Suprapubic skin (tissue), 4 donors: ENCODE results near the gene AEN. TPM values are rescaled to one million over a fixed set of nuclear protein-coding genes. Genes with fewer than 3 reads are reported as not detected.

Source experiments
- DNase-seq, 2 donors: peaks; one replicate each; pipeline ENCODE4 v3.0.0-alpha.2; 2019; ENCODE audit warnings: low spot score in 2 of 2
- H3K27ac ChIP-seq: fragments of 200-600 bp; sonication (generic); one replicate; pipeline ENCODE4 v1.5.1; 2019
- H3K27me3 ChIP-seq: fragments of 200-600 bp; sonication (generic); one replicate; pipeline ENCODE4 v1.5.1; 2019
- H3K36me3 ChIP-seq: fragments of 200-600 bp; sonication (generic); one replicate; pipeline ENCODE4 v1.5.1; 2019
- H3K4me1 ChIP-seq: fragments of 200-600 bp; sonication (generic); one replicate; pipeline ENCODE4 v1.5.1; 2019
- H3K4me3 ChIP-seq: fragments of 200-600 bp; sonication (generic); one replicate; pipeline ENCODE4 v1.5.1; 2019; ENCODE audit warnings: mild to moderate bottlenecking
- H3K9me3 ChIP-seq: fragments of 200-600 bp; sonication (generic); one replicate; pipeline ENCODE4 v1.5.1; 2019
- EP300 ChIP-seq: sonication (generic); formaldehyde crosslinking; IDR thresholded peaks from one replicate; pipeline ENCODE4 v1.6.1; 2017; ENCODE audit warnings: antibody characterized with exemption
- POLR2A ChIP-seq, 2 donors: fragments of 450-650 bp; IDR thresholded peaks; one replicate each; pipeline ENCODE4 v1.6.1; 2017; ENCODE audit warnings: antibody characterized with exemption in 2 of 2, mild to moderate bottlenecking in 2 of 2, moderate library complexity in 2 of 2
- POLR2AphosphoS5 ChIP-seq, 3 donors: sonication (generic); formaldehyde crosslinking; IDR thresholded peaks; one replicate each; pipeline ENCODE4 v1.6.1; 2017; ENCODE audit warnings: antibody characterized with exemption in 3 of 3
- WGBS: methylation state at CpG from one replicate; pipeline ENCODE4 v1.1.5; 2018; 5-methylcytosine and 5-hydroxymethylcytosine counted together
- total RNA-seq, 4 donors: library from RNA; depleted of rRNA; stranded (reverse); fragments of >200 nt; gene quantifications; one replicate each; pipeline ENCODE4 v1.1.0, GENCODE V29; 2016
- TF ChIP-seq, protein P1 (sequence below), 2 donors: fragments of 200-600 bp in 1 of 2; fragments of 450-650 bp in 1 of 2; sonication (generic) in 1 of 2; IDR thresholded peaks; one replicate each; pipeline ENCODE4 v1.5.1; 2016 to 2019; ENCODE audit warnings: antibody characterized with exemption in 2 of 2, mild to moderate bottlenecking in 1 of 2, moderate library complexity in 1 of 2

AEN gene
- total RNA-seq, 4 donors from 2014 or later = 9.3 to 29.3 (median 17.3) TPM

DNA sequence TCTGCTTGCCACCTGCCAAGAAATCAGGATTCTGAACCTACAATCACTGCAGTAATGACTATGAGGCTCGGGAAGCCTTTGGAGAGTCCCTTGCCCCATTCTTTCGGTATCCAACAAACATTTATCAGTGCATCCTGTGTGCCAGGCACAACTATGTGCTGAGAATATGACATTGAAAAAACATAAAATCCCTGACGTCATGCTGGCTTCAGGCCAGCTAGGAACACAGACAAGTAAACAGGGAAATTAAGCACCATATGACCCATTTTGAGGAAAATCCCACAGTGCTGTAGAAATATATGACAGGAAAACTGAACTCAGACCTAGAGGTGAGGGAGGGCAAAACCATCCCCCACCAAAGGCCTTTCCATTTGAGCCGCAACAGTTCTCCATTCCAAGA is 40.6 kb upstream of the AEN start:
- DNase-seq = no peak
- TF ChIP-seq EP300 = no peak
- TF ChIP-seq, protein P1, sequence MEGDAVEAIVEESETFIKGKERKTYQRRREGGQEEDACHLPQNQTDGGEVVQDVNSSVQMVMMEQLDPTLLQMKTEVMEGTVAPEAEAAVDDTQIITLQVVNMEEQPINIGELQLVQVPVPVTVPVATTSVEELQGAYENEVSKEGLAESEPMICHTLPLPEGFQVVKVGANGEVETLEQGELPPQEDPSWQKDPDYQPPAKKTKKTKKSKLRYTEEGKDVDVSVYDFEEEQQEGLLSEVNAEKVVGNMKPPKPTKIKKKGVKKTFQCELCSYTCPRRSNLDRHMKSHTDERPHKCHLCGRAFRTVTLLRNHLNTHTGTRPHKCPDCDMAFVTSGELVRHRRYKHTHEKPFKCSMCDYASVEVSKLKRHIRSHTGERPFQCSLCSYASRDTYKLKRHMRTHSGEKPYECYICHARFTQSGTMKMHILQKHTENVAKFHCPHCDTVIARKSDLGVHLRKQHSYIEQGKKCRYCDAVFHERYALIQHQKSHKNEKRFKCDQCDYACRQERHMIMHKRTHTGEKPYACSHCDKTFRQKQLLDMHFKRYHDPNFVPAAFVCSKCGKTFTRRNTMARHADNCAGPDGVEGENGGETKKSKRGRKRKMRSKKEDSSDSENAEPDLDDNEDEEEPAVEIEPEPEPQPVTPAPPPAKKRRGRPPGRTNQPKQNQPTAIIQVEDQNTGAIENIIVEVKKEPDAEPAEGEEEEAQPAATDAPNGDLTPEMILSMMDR (IDR thresholded peaks at IDR 0.05) = no peak
- no peaks in the 10 kb centered on the region for H3K4me1 ChIP-seq
- no peaks in the 10 kb centered on the region for H3K27me3 ChIP-seq
- no peak overlapping the region for H3K4me3 ChIP-seq
- no peaks in the 10 kb centered on the region for H3K9me3 ChIP-seq
- 54% methylated on average over 4 of the region's 4 CpGs for WGBS
- no peak overlapping the region for H3K27ac ChIP-seq
- no peaks in the 10 kb centered on the region for H3K36me3 ChIP-seq

DNA sequence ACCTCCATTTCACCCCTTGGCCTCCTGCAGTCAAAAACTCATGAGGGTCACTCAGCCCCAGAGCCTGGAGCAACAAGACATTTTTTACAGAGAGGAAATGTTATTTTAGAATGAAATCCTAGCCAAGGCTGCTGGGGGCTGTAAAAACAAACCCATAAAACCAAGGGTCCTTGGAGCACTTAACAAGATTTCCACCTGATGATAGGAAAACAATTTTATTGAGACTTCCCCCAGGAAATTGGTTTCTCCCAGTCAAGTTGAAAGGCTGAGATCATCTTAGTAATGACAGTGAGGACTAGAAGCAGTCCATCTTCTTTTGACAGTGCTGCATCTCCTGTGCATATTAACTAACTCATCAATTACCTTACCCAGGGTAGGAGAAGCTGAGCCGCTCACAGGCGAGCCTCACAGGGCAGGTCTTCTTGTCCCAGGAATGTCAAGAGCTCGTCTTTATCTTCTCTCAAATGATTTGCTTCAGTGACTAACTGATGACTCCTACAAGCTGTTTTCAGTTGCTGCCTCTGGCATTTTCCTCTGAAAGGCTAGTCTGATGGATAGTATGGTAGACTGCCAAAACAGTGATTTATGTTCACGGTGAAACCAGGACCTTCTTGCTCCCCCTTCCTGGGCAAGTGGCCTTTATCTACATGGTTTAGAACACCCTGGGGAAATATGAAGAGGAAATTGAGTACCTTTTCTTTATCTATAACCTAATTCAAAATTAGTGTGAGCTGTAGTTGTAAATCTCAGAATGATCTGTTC is 34.6 kb upstream of the AEN start:
- no peaks in the 10 kb centered on the region for H3K27me3 ChIP-seq
- H3K27ac ChIP-seq = no peak overlapping the region
- TF ChIP-seq, protein P1 (IDR thresholded peaks at IDR 0.05) = no peak
- TF ChIP-seq POLR2A (IDR thresholded peaks at IDR 0.05) (no peak), EP300 (no peak), POLR2AphosphoS5 (IDR thresholded peaks at IDR 0.05) (no peak)
- no peak overlapping the region for H3K4me3 ChIP-seq
- DNase-seq = no peak
- H3K4me1 ChIP-seq = no peaks in the 10 kb centered on the region
- H3K36me3 ChIP-seq = no peaks in the 10 kb centered on the region
- H3K9me3 ChIP-seq = no peaks in the 10 kb centered on the region
- 30% methylated on average over 4 of the region's 4 CpGs for WGBS

DNA sequence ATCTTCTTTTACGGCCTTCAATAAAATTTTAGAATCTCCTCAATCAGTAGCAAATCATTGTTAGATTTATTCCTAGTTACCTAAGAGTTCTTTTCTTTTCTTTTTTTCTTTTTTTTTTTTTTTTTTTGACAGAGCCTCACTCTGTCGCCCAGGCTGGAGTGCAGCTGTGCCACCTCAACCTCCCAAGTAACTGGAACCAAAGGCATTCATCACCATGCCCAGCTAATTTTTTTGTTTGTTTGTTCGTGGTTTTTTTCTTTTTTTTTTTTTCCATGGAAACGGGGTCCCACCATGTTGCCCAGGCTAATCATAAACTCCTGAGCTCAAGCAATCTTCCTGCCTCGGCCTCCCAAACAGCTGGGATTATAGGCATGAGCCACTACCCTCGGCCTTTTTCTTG is 30.4 kb upstream of the AEN start:
- Histone ChIP-seq H3K27me3 (no peaks in the 10 kb centered on the region), H3K9me3 (no peaks in the 10 kb centered on the region), H3K36me3 (no peaks in the 10 kb centered on the region), H3K27ac (no peak overlapping the region), H3K4me1 (no peaks in the 10 kb centered on the region), H3K4me3 (no peak overlapping the region)
- no peak for DNase-seq
- WGBS = 83% methylated on average over 6 of the region's 6 CpGs
- TF ChIP-seq, protein P1 (IDR thresholded peaks at IDR 0.05) = no peak
- TF ChIP-seq EP300 (no peak), POLR2A (IDR thresholded peaks at IDR 0.05) (no peak), POLR2AphosphoS5 (IDR thresholded peaks at IDR 0.05) (no peak)

DNA sequence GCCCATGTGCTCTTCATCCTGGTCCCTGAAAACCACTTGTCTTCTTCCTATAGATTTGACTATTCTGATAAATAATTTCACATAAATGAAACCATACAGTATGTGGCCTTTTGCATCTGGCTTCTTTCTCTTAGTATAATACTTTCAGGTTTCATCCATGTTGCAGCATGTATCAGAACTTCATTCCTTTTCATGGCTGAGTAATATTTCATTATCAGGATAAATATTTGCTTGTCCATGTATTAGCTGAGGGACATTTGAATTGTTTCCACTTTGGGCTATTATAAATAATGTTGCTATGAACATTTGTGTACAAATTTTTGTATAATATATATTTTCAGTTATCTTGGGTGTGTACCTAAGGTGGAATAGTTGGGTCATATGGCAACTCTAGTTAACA is 29.8 kb upstream of the AEN start:
- TF ChIP-seq, protein P1 (IDR thresholded peaks at IDR 0.05) = no peak
- TF ChIP-seq EP300 (no peak), POLR2A (IDR thresholded peaks at IDR 0.05) (no peak), POLR2AphosphoS5 (IDR thresholded peaks at IDR 0.05) (no peak)
- Histone ChIP-seq H3K27me3 (no peaks in the 10 kb centered on the region), H3K4me3 (no peak overlapping the region), H3K27ac (no peak overlapping the region), H3K36me3 (no peaks in the 10 kb centered on the region), H3K9me3 (no peaks in the 10 kb centered on the region), H3K4me1 (no peaks in the 10 kb centered on the region)
- no peak for DNase-seq

DNA sequence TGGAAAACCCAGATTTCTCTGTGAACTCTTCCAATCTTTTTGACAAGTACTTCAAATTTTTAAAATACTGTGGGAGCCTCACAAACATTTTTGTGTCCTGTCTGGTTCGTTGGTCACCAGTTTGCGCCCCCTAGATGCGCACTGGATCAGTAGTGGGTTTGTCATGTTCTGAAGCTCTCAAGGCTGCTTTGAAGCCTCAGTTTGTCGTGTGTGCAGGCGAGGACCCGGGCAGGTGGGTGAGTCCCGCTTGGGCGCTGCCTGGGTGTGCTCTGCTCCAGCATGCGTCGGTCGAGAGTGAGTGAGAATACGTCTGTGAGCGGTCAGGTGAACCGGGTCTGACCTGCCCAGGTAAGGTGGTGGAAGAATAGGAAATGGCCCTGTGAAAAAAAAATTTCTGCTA is 17.3 kb upstream of the AEN start:
- Histone ChIP-seq H3K4me3 (no peak overlapping the region), H3K36me3 (no peaks in the 10 kb centered on the region), H3K9me3 (no peaks in the 10 kb centered on the region), H3K4me1 (peaks cover 16% of the 10 kb centered on the region), H3K27ac (no peak overlapping the region), H3K27me3 (peaks cover 65% of the 10 kb centered on the region)
- no peak for DNase-seq
- TF ChIP-seq, protein P1 (IDR thresholded peaks at IDR 0.05) = no peak
- TF ChIP-seq POLR2AphosphoS5 (IDR thresholded peaks at IDR 0.05) (no peak), POLR2A (IDR thresholded peaks at IDR 0.05) (no peak), EP300 (no peak)
- 13% methylated on average over 14 of the region's 14 CpGs for whole genome bisulfite sequencing
